IMR-90 (cell line): ENCODE data around the gene ZNF397. TPM values are rescaled to one million over a fixed set of nuclear protein-coding genes. Genes with fewer than 3 reads are reported as not detected.

Source experiments
- ATAC-seq: fragments of 200-7000 bp; cut with Tn5 transposase; 2 replicates; pipeline ENCODE4 v1.9.1; 2020; ENCODE audit warnings: low read depth, mild to moderate bottlenecking, moderate library complexity
- BruUV-seq: library from RNA; stranded (reverse); fragments of 400-500 nt; replicated peaks from 2 replicates; lab custom pipeline; 2021; lab: Mats Ljungman, UMichigan
- CTCF ChIA-PET: fragments of 300-600 bp; formaldehyde crosslinking; extraction: SDS; loops from one replicate; lab custom pipeline; 2021; ENCODE audit warnings: antibody characterized with exemption; lab: Yijun Ruan, JAX
- POLR2A ChIA-PET: fragments of 300-600 bp; sonication (Branson Sonifier 250); formaldehyde crosslinking; loops from one replicate; lab custom pipeline; 2022; ENCODE audit warnings: antibody characterized with exemption; ENCODE audit not compliant: unreplicated experiment; lab: Charles Lee
- DNase-seq: peaks from one replicate; pipeline ENCODE4 v3.0.0; 2013
- H2AFZ ChIP-seq: replicated peaks from 2 replicates; pipeline ENCODE3; 2013; ENCODE audit warnings: low read length, mild to moderate bottlenecking; ENCODE audit not compliant: poor library complexity
- H2AK5ac ChIP-seq: 2 replicates; pipeline ENCODE4 v1.6.1; 2013; ENCODE audit warnings: low read depth, low read length, inconsistent platforms
- H2AK9ac ChIP-seq: replicated peaks from 2 replicates; pipeline ENCODE3; 2013; ENCODE audit warnings: mild to moderate bottlenecking, low read depth, low read length, moderate library complexity; ENCODE audit not compliant: poor library complexity
- H2BK120ac ChIP-seq: 2 replicates; pipeline ENCODE4 v1.6.1; 2013; ENCODE audit warnings: low read depth, low read length, inconsistent platforms
- H2BK15ac ChIP-seq: 3 replicates; pipeline ENCODE4 v1.6.1; 2013; ENCODE audit warnings: low read depth, low read length, inconsistent platforms
- H2BK20ac ChIP-seq: 2 replicates; pipeline ENCODE4 v1.6.1; 2013; ENCODE audit warnings: low read depth, mild to moderate bottlenecking, inconsistent platforms, low read length, moderate library complexity
- H2BK5ac ChIP-seq: 2 replicates; pipeline ENCODE4 v1.6.1; 2013; ENCODE audit warnings: mild to moderate bottlenecking, low read depth, low read length, inconsistent platforms; ENCODE audit not compliant: poor library complexity, severe bottlenecking
- H3K14ac ChIP-seq: replicated peaks from 2 replicates; pipeline ENCODE4 v1.6.1; 2013; ENCODE audit warnings: low read depth, low read length, inconsistent platforms
- H3K18ac ChIP-seq: 2 replicates; pipeline ENCODE4 v1.6.1; 2013; ENCODE audit warnings: low read depth, low read length, control low read depth
- H3K23ac ChIP-seq: 2 replicates; pipeline ENCODE4 v1.6.1; 2013; ENCODE audit warnings: low read depth, low read length, inconsistent platforms
- H3K27ac ChIP-seq: 2 replicates; pipeline ENCODE4 v1.5.1; 2013; ENCODE audit warnings: mild to moderate bottlenecking, control low read depth, low read length; ENCODE audit not compliant: insufficient read depth
- H3K27me3 ChIP-seq: 2 replicates; pipeline ENCODE4 v1.6.1; 2013; ENCODE audit warnings: low read length; ENCODE audit not compliant: control insufficient read depth, insufficient read depth
- H3K36me3 ChIP-seq: 2 replicates; pipeline ENCODE4 v1.6.1; 2013; ENCODE audit warnings: low read length, mixed read lengths; ENCODE audit not compliant: control insufficient read depth, insufficient read depth
- H3K4ac ChIP-seq: 2 replicates; pipeline ENCODE4 v1.6.1; 2013; ENCODE audit warnings: low read depth, low read length, inconsistent platforms
- H3K4me1 ChIP-seq: 2 replicates; pipeline ENCODE4 v1.6.1; 2013; ENCODE audit warnings: low read length, mixed read lengths; ENCODE audit not compliant: control insufficient read depth, insufficient read depth
- H3K4me2 ChIP-seq: 2 replicates; pipeline ENCODE4 v1.6.1; 2013; ENCODE audit warnings: low read depth, mild to moderate bottlenecking, control low read depth, low read length, moderate library complexity
- H3K4me3 ChIP-seq: 2 replicates; pipeline ENCODE4 v1.5.1; 2013; ENCODE audit warnings: low read depth, mild to moderate bottlenecking, control low read depth, low read length, moderate library complexity; ENCODE audit not compliant: insufficient read depth
- H3K56ac ChIP-seq: 2 replicates; pipeline ENCODE4 v1.6.1; 2013; ENCODE audit warnings: low read length, inconsistent platforms; ENCODE audit not compliant: insufficient read depth; ENCODE audit errors: extremely low read depth
- H3K79me1 ChIP-seq, 2 experiments: 2 replicates each; pipeline ENCODE4 v1.6.1; 2013; ENCODE audit warnings: low read length in 2 of 2, inconsistent platforms in 1 of 2, low read depth in 1 of 2
- H3K9ac ChIP-seq: 2 replicates; pipeline ENCODE4 v1.6.1; 2013; ENCODE audit warnings: low read depth, low read length, control low read depth
- H3K9me1 ChIP-seq: 2 replicates; pipeline ENCODE4 v1.6.1; 2013; ENCODE audit warnings: low read length, inconsistent platforms; ENCODE audit not compliant: insufficient read depth
- H3K9me3 ChIP-seq: 2 replicates; pipeline ENCODE4 v1.6.1; 2013; ENCODE audit warnings: low read length; ENCODE audit not compliant: control insufficient read depth, insufficient read depth
- H4K20me1 ChIP-seq: 2 replicates; pipeline ENCODE4 v1.6.1; 2013; ENCODE audit warnings: low read length, inconsistent platforms; ENCODE audit not compliant: insufficient read depth
- H4K5ac ChIP-seq: 2 replicates; pipeline ENCODE4 v1.6.1; 2013; ENCODE audit warnings: mild to moderate bottlenecking, low read depth, low read length, control low read depth
- H4K8ac ChIP-seq, 2 experiments: 2 replicates each; pipeline ENCODE4 v1.6.1; 2013; ENCODE audit warnings: low read depth in 2 of 2, low read length in 2 of 2, control low read depth in 1 of 2, inconsistent platforms in 1 of 2
- H4K91ac ChIP-seq: 2 replicates; pipeline ENCODE4 v1.6.1; 2013; ENCODE audit warnings: low read depth, low read length, inconsistent platforms; ENCODE audit not compliant: insufficient read depth
- CEBPB ChIP-seq: IDR thresholded peaks from 2 replicates; pipeline ENCODE4 v1.6.1; 2012; ENCODE audit warnings: low read depth, low read length, improper control_type of control experiment
- FOS ChIP-seq: fragments of 150-350 bp; IDR thresholded peaks from 2 replicates; pipeline ENCODE4 v1.6.1; 2016; ENCODE audit warnings: low read depth, low read length
- MAFK ChIP-seq: IDR thresholded peaks from 2 replicates; pipeline ENCODE4 v1.6.1; 2012; ENCODE audit warnings: low read depth, low read length, improper control_type of control experiment
- POLR2A ChIP-seq: IDR thresholded peaks from 2 replicates; pipeline ENCODE4 v1.6.1; 2012; ENCODE audit warnings: mild to moderate bottlenecking, low read depth, low read length
- RCOR1 ChIP-seq: IDR thresholded peaks from 2 replicates; pipeline ENCODE4 v1.6.1; 2012; ENCODE audit warnings: mild to moderate bottlenecking, low read length, improper control_type of control experiment; ENCODE audit not compliant: insufficient replicate concordance
- RFX5 ChIP-seq: IDR thresholded peaks from 2 replicates; pipeline ENCODE4 v1.8.0; 2012; ENCODE audit warnings: low read depth, mild to moderate bottlenecking, low read length, moderate library complexity
- USF2 ChIP-seq: fragments of 150-350 bp; IDR thresholded peaks from 2 replicates; pipeline ENCODE4 v1.6.1; 2017; ENCODE audit warnings: mild to moderate bottlenecking, antibody characterized with exemption, low read length, low read depth
- WGBS, 2 experiments: methylation state at CpG; one replicate each; pipeline versions ENCODE4 v1.1.5 to v1.1.7; 2013; ENCODE audit warnings: missing lambda C conversion rate in 2 of 2; ENCODE audit not compliant: insufficient read length in 1 of 2; ENCODE audit errors: extremely low coverage in 2 of 2; 5-methylcytosine and 5-hydroxymethylcytosine counted together
- dilution Hi-C: fragments of 300-500 bp; cut with HindIII; formaldehyde crosslinking; loops from one replicate; pipeline ENCODE4 v1.14.3; 2018; ENCODE audit warnings: low sequenced_read_pairs; ENCODE audit not compliant: unreplicated experiment
- in situ Hi-C: fragments of 300-500 bp; cut with MboI; formaldehyde crosslinking; loops from 3 replicates; pipeline ENCODE4 v1.14.3; 2019; ENCODE audit warnings: low sequenced_read_pairs, inconsistent platforms, mixed read lengths
- intact Hi-C: fragments of 100-400 bp; cut with micrococcal nuclease; formaldehyde crosslinking; loops from 2 replicates; pipeline ENCODE4 v1.10.0; 2022
- polyA plus RNA-seq, 3 experiments: library from polyadenylated mRNA; depleted of rRNA; stranded (reverse); fragments of >200 nt; gene quantifications; 2 replicates each; pipeline ENCODE4 v1.2.3, GENCODE V29; 2012; ENCODE audit warnings: low replicate concordance in 1 of 3
- total RNA-seq: library from RNA; depleted of rRNA; stranded (reverse); fragments of >200 nt; gene quantifications from 2 replicates; pipeline ENCODE4 v1.2.3, GENCODE V29; 2012
- TF ChIP-seq, protein P1 (sequence below): fragments of 150-350 bp; IDR thresholded peaks from 2 replicates; pipeline ENCODE4 v1.6.1; 2016; ENCODE audit warnings: low read depth, mild to moderate bottlenecking, low read length, moderate library complexity, borderline replicate concordance

The ZNF397 gene
- total and polyA plus RNA-seq, 2 of the 4 experiments (the other 2 are of a cell fraction) = 5.5 to 9.9 TPM

- Histone ChIP-seq H3K4ac (no peak overlapping the region), H2AFZ (no peak overlapping the region), H2BK15ac (no peak overlapping the region), H3K56ac (no peak overlapping the region), H3K4me1 (no peaks in the 10 kb centered on the region), H2BK120ac (no peak overlapping the region), H3K4me2 (no peak overlapping the region), H2BK5ac (no peak overlapping the region), H3K9me3 (no peaks in the 10 kb centered on the region), H3K18ac (no peak overlapping the region), H3K9me1 (no peaks in the 10 kb centered on the region), H3K9ac (no peak overlapping the region), H2AK9ac (no peak overlapping the region), H3K23ac (no peak overlapping the region), H4K8ac (no peak overlapping the region), H3K27me3 (no peaks in the 10 kb centered on the region; the same call in 1 of the 2 replicates), H4K91ac (no peak overlapping the region), H2AK5ac (no peak overlapping the region), H4K20me1 (no peaks in the 10 kb centered on the region), H3K36me3 (no peaks in the 10 kb centered on the region), H4K5ac (no peak overlapping the region), H3K27ac (no peak overlapping the region), H3K79me1 (no peaks in the 10 kb centered on the region), H2BK20ac (no peak overlapping the region), H3K4me3 (no peak overlapping the region), H3K14ac (no peak overlapping the region)
- dilution Hi-C loops = no loop called here
- BruUV-seq = no TSS peak
- intact Hi-C loops = no loop called here
- ChIA-PET POLR2A (no interaction called here), CTCF (interaction anchor here (0.6 to 1.8 kb wide), 2 partner anchors 12 to 15 kb away, joined by 5 read pairs; no protein-coding TSS in a partner anchor)
- ATAC-seq (no peak), DNase-seq (no peak)
- in situ Hi-C loops = no loop called here
- no peak for TF ChIP-seq POLR2A
- TF ChIP-seq USF2 = no peak
- TF ChIP-seq, protein P1, sequence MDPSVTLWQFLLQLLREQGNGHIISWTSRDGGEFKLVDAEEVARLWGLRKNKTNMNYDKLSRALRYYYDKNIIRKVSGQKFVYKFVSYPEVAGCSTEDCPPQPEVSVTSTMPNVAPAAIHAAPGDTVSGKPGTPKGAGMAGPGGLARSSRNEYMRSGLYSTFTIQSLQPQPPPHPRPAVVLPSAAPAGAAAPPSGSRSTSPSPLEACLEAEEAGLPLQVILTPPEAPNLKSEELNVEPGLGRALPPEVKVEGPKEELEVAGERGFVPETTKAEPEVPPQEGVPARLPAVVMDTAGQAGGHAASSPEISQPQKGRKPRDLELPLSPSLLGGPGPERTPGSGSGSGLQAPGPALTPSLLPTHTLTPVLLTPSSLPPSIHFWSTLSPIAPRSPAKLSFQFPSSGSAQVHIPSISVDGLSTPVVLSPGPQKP = no peak
- TF ChIP-seq CEBPB = no peak
- no peak for TF ChIP-seq FOS
- TF ChIP-seq RFX5 = no peak
- no peak for TF ChIP-seq RCOR1
- no peak for TF ChIP-seq MAFK
- WGBS, 2 experiments = 27% methylated on average over 3 of the region's 5 CpGs; no CpG with 5 or more reads in 1 of the 2 experiments
Observed at GRCh38 chr18:35201256-35201931, 39.4 kb upstream of the ZNF397 start.
